ENCODE data around the gene MAD1L1.
"Not testable (repeated sequence)": the region's sequence is repeated elsewhere in the genome, so short reads cannot be mapped to it uniquely, and the experiment has no call there.

The MAD1L1 gene

DNA sequence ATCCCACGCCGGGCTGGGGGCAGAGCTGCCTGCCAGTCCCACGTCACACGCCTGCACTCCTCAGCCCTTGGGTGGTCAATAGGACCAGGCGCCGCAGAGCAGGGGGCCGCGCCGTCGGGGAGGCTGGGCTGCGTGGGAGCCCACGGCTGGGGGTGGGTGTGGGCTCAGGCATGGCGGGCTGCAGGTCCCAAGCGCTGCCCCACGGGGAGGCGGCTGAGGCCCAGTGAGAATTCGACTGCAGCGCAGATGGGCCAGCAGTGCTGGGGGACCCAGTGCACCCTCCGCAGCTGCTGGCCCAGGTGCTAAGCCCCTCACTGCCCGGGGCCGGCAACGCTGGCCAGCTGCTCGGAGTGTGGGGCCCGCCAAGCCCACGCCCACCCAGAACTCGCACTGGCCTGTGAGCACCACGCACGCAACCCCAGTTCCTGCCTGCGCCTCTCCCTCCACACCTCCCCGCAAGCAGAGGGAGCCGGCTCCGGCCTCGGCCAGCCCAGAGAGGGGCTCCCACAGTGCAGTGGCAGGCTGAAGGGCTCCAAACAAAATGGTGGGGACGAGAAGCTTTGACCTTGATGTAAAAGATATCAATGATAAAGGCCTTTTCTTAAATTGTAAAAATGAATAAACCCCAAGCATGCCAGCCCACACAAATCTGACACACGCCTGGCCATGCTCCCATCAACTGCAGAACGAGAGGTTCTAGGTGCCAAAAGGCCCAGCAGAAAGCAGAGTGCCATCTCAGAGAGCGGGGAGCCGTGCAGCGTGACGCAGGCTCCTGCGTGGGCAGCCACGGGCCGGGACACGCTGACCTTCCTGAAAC, 255.5 kb downstream of the MAD1L1 start:
- DNase-seq: no peak

DNA sequence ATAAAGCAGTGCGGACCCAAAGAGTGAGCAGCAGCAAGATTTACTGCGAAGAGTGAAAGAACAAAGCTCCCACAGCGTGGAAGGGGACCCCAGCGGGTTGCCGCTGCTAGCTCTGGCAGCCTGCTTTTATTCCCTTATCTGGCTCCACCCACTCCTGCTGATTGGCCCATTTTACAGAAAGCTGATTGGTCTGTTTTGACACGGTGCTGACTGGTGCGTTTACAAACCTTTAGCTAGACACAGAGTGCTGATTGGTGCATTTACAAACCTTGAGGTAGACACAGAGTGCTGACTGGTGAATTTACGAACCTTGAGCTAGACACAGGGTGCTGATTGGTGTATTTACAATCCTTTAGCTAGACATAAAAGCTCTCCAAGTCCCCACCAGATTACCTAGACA, 256.2 kb downstream of the MAD1L1 start:
- DNase-seq: not testable (repeated sequence)

DNA sequence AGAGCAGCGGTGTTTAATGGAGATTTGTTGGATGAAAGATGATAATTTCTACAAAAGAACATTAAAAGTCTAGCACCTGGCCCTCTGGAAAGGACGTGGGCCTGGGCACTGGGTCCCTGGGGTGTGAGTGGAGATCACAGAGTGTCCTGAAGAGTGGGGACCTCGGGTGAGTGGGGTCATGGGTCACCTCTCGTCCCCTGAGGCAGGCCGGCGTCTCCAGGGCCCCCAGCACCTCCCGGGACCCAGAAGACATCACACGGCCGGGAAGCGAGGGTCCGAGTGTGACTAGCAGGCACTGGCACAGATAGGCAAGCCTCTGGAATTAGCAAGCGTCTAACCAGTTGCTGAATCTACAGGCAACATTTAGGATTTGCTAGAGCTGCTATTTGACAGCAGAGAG, 257.2 kb downstream of the MAD1L1 start:
- no peak for DNase-seq

DNA sequence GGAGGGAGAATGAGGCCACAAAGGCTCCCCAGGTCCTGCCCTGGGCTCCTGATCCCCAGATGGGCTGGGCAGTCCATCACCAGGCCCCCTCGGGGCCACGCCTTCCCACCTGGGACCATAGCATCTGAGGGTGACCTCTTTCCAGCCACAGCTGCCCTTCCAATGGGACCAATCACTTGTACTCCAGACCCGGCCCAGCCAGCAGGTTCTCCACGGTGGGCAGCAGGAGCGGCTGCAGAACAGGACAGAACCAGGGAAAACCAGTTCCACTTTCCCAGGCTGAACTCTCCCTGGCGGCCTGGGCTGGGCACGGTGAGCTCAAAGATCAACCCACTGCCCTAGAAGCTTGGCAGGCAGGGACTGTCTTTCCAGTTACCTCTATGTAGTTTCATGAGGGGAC, 257.6 kb downstream of the MAD1L1 start:
- DNase-seq: no peak

DNA sequence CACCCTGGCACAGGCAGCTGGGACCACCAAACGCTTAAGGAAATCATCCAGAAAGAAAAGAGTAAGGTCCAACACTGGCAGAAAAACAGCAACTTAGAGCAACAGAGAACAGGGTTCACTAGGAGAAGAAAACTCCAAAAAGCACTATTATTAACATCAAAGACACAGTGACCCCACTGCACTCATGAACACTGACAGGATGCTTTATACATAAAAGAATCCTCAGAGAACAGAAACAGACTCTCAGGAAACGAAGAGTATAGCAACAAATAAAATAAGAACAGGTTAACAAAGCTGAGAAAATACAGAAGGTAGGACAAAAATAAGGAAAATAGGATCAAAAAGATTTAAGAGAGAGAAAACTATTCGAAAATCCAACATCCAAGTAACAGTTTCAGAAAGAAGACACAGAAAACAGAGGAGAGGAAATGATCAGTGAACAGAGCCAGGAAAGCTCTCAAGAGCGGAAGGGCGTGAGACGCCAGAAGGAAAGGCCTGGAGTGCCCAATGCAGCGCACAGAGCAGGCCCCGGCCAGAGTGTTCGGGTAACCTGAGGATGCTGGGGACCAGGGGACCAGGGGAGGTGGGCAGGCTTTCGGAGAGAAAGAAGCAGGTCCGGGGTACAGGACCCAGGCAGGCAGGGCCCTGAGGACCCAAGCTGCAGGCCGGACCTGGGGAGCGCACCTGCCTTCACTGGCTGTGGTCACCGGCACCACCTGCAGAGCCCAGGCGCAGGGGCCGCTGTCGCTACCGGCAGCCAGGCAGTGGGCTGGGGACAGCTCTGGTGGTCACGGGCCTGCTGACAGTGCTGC, 258.2 kb downstream of the MAD1L1 start:
- no peak for DNase-seq

DNA sequence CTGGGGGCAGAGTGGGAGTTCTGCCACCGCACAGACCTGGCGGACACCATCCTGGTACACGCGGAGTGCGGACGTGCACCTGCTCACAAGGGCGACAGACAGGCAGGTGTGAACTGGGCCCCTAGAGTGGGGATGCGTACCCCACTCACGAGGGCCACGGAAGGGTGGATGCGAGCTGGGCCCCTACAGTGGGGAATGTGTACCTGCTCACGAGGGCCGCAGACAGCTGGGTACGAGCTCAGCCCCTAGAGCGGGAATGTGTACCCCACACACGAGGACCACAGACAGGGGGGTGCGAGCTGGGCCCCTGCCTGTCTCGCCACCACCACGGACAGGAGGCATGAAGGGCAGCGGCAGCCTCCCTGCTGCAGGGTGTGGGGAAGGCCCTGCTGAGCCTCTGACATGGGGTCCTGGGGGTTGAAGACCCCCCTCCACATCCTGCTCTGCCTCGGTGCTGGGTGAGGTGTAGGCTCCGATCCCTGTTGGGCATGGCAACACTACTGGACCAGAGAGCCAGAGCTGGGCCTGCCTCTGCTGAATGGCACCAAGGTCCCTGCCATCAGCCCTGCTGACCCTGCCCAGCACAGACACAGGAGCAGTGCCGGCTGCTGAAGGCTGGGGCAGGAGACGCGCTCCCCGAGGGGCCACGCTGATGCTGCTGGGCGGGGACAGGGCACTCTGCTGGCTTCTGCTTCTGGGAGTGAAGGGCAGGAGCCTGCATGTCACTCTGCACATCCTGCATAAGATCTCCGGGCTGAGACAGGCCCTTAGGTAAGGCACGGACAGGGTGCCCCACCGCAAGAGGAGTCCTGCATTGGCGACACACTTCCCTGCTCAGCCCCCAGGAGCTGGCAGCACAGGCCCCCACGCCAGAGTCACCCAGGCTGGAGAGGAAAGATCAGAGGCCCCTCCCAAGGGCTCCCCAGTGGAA, 259.2 kb downstream of the MAD1L1 start:
- DNase-seq: no peak

DNA sequence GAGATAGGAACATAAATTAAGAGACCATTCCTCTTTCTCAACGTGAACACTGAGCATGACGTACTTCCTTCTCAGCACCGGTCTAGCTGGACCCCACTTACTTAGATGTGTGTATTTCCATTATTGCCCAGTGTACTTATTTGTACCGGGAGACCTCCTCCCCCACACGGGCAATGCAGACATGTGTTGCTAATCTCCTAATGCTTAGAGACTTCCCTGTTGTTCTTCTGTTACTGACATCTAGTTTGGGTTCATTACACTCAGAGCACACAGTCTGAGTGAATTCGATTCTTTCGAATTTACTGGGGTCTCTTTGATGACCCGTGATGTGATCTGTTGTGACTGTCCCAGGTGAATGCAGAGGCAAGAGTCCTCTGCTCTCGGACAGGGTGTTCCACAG, 260.0 kb downstream of the MAD1L1 start:
- no peak for DNase-seq

DNA sequence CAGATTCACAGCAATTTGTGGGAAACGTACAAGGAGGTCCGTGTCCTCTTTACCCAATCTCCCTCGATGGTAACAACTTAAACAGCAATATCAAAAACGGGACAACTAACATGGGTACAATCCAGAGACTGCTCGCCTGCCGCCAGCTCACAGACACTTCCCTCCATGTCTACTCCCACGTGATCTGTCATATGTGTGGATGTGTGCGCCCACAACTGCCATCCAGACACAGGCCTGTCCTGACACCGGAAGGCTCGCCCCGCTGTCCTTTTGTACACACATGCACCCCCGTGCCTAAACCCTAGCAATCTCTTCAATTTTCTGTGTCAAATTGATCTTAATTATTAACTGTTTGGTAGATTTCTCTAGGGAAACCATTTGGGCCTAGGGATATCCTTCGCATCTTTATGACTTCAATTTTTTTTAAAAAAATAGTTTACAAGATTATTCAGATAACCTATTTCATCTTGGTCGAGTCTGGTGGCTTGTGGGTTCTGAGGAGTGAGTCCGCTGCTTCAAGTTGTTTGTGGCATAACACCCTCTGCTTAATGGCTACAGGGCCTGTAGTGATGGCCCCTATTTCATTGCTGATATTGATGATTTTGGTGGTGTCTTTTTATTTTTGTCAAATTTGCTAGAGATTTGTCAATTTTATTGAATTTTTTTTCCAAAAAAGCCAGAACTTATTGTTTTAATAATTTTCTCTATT, 260.6 kb downstream of the MAD1L1 start:
- DNase-seq: no peak

DNA sequence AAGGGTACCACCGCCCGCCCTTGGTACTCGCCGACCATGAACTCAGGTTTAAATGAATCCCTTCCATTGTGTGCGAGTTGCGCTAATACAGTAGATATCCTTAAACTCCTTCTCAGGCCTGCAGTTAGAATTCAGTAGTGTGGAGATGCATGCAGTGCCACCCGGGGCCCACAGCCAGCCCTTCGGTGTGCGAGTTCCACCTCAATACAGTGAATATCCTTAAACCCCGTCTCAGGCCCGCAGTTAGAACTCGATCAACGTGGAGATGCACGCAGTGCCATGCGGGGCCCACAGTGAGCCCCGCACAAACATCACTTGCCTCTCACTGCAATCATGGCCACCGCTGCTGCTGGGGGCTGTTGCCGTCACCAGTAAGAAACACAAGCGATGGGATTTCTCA, 261.9 kb downstream of the MAD1L1 start:
- DNase-seq: no peak

DNA sequence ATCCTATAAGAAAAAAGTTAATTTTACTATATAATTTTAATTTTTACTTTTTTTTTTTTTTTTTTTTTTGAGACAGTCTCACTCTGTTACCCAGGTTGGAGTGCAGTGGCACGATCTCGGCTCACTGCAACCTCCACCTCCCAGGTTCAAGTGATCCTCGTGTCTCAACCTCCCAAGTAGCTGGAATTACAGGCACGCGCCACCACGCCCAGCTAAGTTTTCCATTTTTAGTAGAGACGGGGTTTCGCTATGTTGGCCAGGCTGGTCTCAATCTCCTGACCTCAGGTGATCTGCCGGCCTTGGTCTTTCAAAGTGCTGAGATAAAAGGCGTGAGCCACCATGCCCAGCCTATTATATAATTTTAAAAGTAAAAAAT, 262.5 kb downstream of the MAD1L1 start:
- DNase-seq: not testable (repeated sequence)

DNA sequence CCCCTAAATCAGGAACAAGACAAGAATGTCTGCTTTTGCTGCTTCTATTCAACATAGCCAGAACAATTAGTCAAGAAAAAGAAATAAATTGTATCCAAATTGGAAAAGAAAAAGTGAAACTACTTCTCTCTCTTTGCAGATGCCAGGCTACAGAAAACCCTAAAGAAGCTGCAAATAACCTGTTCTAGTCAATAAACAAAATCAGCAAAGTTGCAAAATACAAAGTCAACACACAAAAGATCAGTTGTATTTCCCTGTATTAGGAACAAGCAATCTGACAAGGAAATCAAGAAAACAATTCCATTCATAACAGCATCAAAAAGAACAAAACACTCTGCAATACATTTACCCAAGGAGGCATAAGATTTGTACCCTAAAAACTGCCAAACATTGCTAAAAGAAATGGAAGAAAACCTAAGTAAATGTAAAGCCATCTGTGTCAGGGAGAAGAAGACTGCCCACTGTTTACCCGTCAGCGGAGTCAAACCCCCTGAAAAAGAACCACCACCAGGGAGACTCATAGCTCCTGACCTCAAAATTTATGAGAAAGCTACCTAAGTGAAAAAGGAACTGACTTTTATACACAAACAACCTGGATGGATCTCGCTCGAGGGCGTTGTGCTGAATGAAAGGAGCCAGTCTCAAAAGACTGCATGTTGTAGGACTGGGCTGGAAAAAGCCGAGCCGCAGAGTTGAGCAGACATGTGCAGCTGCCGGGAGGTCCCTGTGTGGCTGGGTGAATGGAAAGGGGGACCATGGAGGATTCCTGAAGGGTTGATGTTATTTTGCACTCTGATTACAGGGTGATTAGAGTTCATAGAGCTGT, 263.1 kb downstream of the MAD1L1 start:
- no peak for DNase-seq

DNA sequence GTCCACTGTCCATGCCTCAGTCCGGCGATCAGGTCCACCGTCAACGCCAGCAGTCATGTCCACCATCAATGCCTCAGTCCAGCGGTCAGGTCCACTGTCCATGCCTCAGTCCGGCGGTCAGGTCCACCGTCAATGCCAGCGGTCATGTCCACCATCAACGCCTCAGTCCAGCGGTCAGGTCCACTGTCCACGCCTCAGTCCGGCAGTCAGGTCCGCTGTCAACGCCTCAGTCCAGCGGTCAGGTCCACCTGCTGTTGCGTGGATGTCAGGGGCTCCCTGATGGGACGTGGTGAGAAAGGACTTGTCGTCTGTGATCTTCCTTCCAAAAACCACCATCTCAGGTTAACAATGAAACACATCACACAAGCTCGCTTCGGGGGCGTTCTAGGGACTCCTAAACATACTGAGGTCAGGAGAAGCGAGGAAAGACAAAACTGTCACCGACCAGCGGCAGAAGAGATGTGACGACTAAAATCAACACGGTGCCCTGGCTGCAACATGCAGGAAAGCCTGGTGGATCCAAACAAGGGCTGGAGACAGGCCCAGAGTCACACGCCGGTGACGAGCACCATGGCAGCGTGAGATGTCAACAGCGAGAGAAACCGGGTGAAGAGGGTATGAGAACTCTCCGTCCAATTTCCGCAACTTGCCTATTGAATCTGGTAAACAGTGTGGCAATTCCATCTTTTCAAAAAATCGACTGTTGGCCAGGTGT, 264.2 kb downstream of the MAD1L1 start:
- no peak for DNase-seq

DNA sequence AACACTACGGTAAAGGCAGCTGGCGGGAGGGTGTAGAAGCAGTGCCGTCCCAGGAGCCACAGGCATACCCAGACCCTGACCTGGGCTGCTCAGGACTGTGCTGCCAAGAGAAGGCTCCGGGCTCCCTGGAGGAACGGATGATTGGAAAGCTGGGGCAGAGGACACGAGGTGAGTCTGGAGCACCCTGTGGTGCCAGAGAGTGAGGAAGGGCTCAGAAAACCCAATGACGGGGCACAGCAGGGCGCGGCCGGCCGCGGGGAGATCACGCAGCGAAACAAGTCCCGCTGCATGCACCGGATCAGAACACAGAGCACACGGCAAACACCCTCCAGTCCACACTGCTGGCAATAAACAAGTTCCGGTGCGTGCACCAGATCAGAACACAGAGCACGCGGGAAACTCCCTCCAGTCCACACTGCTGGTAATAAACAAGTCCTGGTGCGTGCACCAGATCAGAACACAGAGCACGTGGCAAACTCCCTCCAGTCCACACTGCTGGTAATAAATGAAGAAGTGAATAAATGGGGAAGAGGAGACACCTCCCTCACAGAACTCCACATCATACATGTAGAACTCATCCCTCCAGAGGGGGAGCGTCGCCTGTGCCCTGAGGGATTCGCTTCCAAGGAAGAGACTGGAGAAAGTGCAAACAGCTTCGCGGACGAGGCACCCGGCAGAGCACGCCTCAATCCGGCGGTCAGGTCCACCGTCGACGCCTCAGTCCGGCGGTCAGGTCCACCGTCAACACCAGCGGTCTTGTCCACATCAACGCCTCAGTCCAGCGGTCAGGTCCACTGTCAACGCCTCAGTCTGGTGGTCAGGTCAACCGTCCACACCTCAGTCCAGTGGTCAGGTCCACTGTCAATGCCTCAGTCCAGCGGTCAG, 265.0 kb downstream of the MAD1L1 start:
- no peak for DNase-seq

DNA sequence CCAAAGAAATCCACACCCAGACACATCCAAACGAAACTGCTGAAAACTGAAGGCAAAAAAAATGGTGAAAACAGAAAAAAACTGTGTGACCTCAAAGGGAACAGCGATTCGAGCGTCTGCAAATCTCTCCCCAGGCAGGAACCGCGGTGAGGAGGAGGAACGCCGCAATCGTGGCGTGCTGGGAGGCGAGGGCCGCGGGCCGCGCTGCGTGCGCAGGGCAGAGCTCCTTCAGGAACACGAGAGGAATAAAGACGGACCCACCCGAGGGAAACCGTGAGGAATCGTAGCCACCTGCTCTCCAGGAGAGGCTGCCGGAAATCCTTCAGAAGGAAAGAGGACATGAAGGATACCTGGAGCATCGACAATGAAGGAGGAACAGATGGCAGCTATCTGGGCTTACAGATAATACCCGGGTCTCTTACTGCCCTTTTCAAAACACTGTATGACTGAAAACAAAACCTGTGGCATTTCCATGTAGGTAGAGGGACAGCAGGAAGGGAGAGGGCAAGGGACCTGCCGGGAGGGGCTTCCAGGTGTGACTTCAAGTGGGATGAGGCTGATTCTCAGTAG, 266.0 kb downstream of the MAD1L1 start:
- DNase-seq: no peak

DNA sequence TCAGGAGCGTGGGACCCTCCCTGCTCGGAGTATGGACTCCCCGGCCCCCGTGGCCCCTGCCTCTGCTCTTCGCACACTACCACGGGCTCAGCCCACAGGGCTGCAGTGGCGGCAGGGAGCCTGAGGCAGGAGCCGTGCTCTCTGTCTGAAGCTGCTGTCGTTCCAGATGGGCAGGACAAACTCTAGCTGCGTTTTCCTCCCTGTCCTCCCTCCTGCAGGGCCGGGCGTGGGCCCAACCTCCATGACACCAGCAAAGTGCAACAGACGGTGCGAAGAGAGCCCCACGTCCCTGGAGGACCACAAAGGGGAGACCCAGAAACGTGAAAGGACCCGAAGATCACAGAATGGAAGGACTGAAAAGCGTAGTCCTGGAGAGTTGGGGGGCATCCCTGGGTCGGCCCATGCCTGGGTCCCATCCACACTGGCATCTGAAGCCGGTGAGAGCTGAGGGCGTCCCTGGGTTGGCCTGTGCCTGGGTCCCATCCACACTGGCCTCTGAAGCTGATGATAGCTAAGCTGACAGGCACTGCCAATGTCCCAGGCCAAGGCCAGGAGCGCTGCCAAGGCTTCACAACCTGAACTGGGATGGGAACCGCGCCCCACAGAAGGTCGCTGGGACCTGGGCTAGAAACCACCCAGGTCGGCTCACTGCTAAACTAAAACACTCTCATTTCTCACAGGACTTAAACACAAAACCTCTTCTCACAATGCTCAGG, 267.0 kb downstream of the MAD1L1 start:
- DNase-seq: no peak

DNA sequence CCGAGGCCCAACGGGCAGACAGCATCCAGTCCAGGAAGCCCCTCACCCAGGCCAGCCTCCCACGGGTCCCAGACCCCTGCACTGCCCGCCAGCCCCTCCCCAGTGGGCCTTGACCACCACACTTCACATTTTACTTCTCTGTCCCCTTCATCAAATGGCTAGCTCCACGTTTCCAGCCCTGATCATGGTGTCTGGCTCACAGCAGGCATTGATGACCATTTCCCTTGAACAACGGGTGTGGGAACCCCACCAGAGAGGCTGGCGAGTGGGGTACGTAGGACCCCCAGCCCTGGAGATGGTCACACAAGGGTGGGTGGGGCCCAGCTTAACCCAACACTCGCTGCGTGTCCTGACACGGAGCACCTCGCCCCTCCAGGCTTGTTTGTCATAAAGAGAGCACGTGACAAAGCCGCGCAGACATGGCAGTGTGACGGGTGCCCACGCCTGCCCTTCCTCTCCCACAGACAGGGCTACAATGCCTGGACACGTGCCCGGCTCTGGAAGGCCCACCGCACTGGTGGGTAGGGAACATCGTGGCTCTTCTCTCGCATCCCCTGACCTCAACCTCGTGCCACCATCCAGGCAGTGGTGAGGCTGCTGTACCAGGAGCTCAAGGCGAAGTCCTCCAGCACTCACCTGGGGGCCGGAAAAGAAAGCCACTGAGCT, 267.7 kb downstream of the MAD1L1 start:
- no peak for DNase-seq

DNA sequence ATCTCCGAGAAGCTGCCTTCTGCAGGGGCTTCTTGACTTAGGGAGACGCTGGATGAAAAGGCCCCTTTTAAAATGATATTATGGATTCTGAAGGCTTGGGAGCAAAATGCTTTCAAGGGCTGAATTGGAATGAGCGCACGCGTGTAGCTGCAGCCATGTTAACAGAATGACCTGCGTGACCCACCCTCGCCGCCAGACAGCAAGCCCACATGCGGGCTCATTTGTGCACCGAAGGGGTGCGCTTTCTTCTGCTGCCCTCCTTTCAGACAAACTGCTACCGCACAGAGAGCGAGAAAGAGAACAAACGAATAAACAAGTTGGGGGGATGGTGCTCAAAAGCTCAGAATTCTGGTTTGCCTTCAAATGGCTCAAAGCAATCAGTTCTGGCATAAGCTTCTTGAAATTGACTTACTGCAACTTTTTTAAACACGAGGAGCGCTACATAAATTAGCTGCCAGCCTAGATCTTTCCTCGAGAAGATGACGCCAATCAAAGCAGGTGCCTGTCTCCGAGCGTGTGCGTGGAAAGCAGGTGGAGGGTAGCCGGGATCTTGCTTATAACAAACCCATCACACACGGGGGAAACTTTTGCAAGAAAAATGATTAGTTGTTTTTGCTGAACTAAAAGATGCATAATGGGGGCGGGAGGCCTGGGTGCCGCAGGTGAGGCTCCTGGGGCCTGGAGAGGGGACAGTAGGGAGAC, 268.4 kb downstream of the MAD1L1 start:
- no peak for DNase-seq

DNA sequence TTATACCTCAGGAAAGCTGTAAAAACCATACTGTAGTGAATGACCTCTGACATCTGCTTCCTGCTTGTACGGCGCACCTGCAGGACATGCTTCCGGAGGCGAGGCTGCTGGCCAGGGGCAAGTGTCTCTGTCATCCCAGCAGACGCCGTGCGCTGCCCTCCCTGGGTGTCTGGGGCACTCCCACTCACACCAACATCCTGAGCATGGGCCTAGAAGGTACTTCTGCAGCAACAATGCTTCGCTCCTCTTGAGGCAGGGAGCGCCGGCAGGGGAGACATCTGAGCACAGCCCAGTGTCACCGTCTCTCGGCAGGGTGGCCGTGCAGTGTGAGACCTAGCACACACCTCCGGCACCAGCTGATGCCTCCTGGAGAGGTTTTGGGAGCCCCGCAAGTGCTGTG, 269.2 kb downstream of the MAD1L1 start:
- no peak for DNase-seq

All from fibroblast of skin of right biceps (primary cell).